Measurements from ENCODE around the gene SLA2.
A peak's percentile ranks its signal among the peaks of the same experiment; 100 is the strongest.
"Not testable (repeated sequence)": the region's sequence is repeated elsewhere in the genome, so short reads cannot be mapped to it uniquely, and the experiment has no call there.

SLA2 gene

DNA sequence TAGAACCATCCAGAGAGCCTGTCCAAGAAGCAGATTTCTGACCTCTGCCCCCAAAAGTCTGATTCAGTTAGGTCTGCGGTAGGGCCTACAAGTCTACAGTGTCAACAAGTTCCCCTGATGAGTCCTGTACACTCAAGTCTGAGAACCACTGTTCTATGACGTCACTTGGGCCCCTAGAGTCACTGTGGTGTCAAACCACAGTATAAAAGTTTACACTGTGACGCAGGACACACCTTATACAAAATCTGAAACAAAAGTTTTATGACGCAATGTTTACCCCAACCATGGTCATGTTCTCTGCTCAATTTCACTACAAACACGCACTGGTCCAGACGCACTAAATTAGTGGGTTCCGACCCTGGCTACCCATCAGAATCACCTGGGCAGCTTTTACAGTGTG, 17.9 kb downstream of the SLA2 start:
- H3K9me3 ChIP-seq (ENCODE audit: control insufficient read depth, low read depth, low read length) = no peaks in the 10 kb centered on the region
- H3K4me1 ChIP-seq (ENCODE audit: control insufficient read depth, low read depth, low read length) = no peaks in the 10 kb centered on the region
- no peak overlapping the region for H3K27ac ChIP-seq (ENCODE audit: low read length)
- no peaks in the 10 kb centered on the region for H3K27me3 ChIP-seq (ENCODE audit: control insufficient read depth, insufficient read depth, low read length)
- no peak overlapping the region for H3K4me3 ChIP-seq (ENCODE audit: low read length)
- H3K36me3 ChIP-seq (ENCODE audit: control insufficient read depth, low read depth, low read length) = no peaks in the 10 kb centered on the region
- H3K9ac ChIP-seq (ENCODE audit: low read length) = no peak overlapping the region

DNA sequence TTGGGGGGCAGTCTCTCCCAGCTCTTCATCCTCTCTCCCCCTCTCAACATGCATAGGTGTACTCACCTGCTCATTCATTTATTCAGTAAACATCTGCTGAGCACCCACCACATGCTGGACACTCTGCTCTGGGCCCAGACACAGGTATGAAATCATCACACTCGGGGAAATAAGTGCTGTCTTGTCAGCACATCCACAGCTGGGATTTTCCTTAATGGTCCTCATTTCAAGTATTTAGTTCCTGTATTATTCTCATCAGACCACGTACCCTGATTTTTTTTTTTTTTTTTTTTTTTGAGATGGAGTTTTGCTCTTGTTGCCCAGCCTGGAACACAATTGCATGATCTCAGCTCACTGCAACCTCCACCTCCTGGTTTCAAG, 21.1 kb downstream of the SLA2 start:
- no peak overlapping the region for H3K9ac ChIP-seq (ENCODE audit: low read length)
- H3K9me3 ChIP-seq (ENCODE audit: control insufficient read depth, low read depth, low read length) = no peaks in the 10 kb centered on the region
- H3K27ac ChIP-seq (ENCODE audit: low read length) = no peak overlapping the region
- no peaks in the 10 kb centered on the region for H3K36me3 ChIP-seq (ENCODE audit: control insufficient read depth, low read depth, low read length)
- H3K4me3 ChIP-seq (ENCODE audit: low read length) = no peak overlapping the region
- no peaks in the 10 kb centered on the region for H3K4me1 ChIP-seq (ENCODE audit: control insufficient read depth, low read depth, low read length)
- H3K27me3 ChIP-seq (ENCODE audit: control insufficient read depth, insufficient read depth, low read length) = no peaks in the 10 kb centered on the region

DNA sequence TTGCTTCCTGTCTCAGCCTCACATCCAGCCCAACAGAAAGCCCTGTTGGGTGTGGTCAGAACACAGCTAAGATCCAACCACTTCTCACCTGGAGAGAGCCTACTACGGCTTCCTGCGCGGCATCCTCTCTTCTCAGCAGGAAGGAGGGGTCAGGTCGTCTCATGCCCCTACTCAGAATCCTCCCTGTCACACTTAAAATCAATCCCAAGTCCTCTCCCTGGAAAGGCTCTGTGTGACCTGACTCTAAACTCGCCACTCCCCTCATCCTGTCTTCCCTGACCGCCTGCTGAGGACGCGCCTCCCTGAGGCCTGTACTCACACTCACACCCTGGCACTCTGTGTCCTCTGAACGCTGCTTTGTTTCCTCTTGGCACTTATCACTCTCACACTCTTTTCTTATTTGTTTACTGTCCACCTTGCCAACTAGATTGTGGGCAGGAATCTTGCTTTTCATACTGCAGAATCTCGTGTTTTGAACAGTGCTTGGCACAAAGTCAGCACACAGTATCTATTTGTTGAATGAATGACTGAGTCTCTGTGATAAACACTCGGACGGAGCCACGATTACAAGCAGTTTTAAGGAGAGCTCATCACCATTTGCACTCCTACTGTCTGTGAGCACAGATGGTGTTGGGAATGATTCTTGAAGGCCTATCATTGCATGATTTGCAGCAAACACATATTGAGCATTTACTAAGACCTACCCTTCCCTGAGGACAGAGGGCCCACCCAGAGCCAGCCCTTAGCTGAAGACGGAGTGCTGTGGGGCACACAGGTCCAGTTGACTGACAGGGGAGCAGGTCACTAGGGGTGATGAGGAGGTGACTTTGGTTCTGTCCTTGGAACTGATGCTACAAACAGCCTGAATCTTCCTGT, 21.7 kb downstream of the SLA2 start:
- Histone ChIP-seq H3K9me3 (ENCODE audit: control insufficient read depth, low read depth, low read length) (no peaks in the 10 kb centered on the region), H3K4me1 (ENCODE audit: control insufficient read depth, low read depth, low read length) (no peaks in the 10 kb centered on the region), H3K27ac (ENCODE audit: low read length) (no peak overlapping the region), H3K4me3 (ENCODE audit: low read length) (no peak overlapping the region), H3K9ac (ENCODE audit: low read length) (no peak overlapping the region), H3K27me3 (ENCODE audit: control insufficient read depth, insufficient read depth, low read length) (no peaks in the 10 kb centered on the region), H3K36me3 (ENCODE audit: control insufficient read depth, low read depth, low read length) (no peaks in the 10 kb centered on the region)

DNA sequence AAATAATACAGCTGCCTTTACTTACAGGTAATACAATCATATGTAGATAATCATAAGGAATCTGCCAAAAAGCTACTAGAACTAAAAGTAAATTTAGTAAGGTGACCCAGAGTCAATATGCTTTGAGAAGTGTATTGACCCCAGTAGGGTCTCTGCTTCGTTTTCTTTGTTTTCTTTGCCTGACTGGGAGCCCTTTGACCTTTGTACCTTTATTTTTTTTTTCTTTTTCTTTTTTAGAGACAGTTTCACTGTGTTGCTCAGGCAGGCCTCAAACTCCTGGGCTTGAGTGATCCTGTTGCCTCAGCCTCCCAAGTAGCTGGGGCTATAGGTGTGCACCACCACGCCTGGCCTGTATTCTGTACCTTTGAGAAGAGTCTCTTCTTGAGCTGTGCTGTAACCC, 22.6 kb downstream of the SLA2 start:
- Histone ChIP-seq H3K9me3 (ENCODE audit: control insufficient read depth, low read depth, low read length) (no peaks in the 10 kb centered on the region), H3K9ac (ENCODE audit: low read length) (no peak overlapping the region), H3K4me1 (ENCODE audit: control insufficient read depth, low read depth, low read length) (no peaks in the 10 kb centered on the region), H3K4me3 (ENCODE audit: low read length) (no peak overlapping the region), H3K27ac (ENCODE audit: low read length) (no peak overlapping the region), H3K36me3 (ENCODE audit: control insufficient read depth, low read depth, low read length) (no peaks in the 10 kb centered on the region), H3K27me3 (ENCODE audit: control insufficient read depth, insufficient read depth, low read length) (no peaks in the 10 kb centered on the region)

DNA sequence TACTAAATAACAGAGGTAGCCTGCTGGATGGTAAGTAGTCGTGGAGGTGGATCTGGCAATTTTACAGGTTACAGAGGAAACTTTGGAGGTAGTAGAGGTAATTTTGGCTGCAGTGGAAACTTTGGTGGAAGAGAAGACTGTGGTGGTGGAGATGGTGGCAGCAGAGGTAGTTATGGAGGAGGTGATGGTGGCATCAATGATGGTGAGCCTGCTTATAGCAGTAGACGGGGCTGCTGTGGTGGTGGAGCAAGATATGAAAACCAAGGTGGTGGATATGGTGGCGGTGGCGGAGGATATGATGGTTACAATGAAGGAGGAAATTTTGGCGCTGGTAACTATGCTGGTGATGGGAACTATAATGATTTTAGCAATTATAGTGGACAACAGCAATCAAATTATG, 25.1 kb downstream of the SLA2 start:
- no peaks in the 10 kb centered on the region for H3K27me3 ChIP-seq (ENCODE audit: control insufficient read depth, insufficient read depth, low read length)
- no peak overlapping the region for H3K27ac ChIP-seq (ENCODE audit: low read length)
- H3K4me3 ChIP-seq (ENCODE audit: low read length) = no peak overlapping the region
- no peaks in the 10 kb centered on the region for H3K9me3 ChIP-seq (ENCODE audit: control insufficient read depth, low read depth, low read length)
- no peak overlapping the region for H3K9ac ChIP-seq (ENCODE audit: low read length)
- H3K4me1 ChIP-seq (ENCODE audit: control insufficient read depth, low read depth, low read length) = no peaks in the 10 kb centered on the region
- no peaks in the 10 kb centered on the region for H3K36me3 ChIP-seq (ENCODE audit: control insufficient read depth, low read depth, low read length)

GRCh38 chr20:36614781-36615557, 31.0 kb downstream of the SLA2 start:
- Histone ChIP-seq H3K4me3 (ENCODE audit: low read length) (no peak overlapping the region), H3K9me3 (ENCODE audit: control insufficient read depth, low read depth, low read length) (no peaks in the 10 kb centered on the region), H3K36me3 (ENCODE audit: control insufficient read depth, low read depth, low read length) (peaks cover 41% of the 10 kb centered on the region), H3K27ac (ENCODE audit: low read length) (no peak overlapping the region), H3K27me3 (ENCODE audit: control insufficient read depth, insufficient read depth, low read length) (no peaks in the 10 kb centered on the region), H3K9ac (ENCODE audit: low read length) (no peak overlapping the region), H3K4me1 (ENCODE audit: control insufficient read depth, low read depth, low read length) (no peaks in the 10 kb centered on the region)

DNA sequence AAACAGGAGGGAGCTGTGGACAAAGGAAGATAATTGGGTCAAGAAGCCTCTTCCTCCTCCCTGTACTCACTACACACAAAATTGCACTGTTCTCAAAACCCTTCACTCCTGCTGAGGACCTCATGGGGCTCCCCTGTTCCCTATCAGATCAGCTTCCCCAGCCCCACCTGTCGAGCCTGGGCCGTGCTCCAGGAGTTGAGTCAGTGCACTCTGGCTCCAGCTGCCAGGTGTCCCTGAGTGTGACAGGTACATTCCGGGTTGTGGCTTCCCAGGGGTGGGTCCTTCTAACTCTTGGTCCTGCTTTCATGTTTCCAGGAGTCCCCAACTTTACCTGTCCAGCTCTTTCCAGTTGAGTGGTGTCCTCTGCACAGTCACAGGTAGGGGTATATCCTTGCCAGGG, 32.0 kb downstream of the SLA2 start:
- H3K27ac ChIP-seq (ENCODE audit: low read length) = no peak overlapping the region
- H3K4me1 ChIP-seq (ENCODE audit: control insufficient read depth, low read depth, low read length) = no peaks in the 10 kb centered on the region
- peaks cover 49% of the 10 kb centered on the region for H3K36me3 ChIP-seq (ENCODE audit: control insufficient read depth, low read depth, low read length)
- H3K27me3 ChIP-seq (ENCODE audit: control insufficient read depth, insufficient read depth, low read length) = no peaks in the 10 kb centered on the region
- no peak overlapping the region for H3K4me3 ChIP-seq (ENCODE audit: low read length)
- no peaks in the 10 kb centered on the region for H3K9me3 ChIP-seq (ENCODE audit: control insufficient read depth, low read depth, low read length)
- no peak overlapping the region for H3K9ac ChIP-seq (ENCODE audit: low read length)

GRCh38 chr20:36611625-36612024, 34.4 kb downstream of the SLA2 start:
- Histone ChIP-seq H3K9me3 (ENCODE audit: control insufficient read depth, low read depth, low read length) (no peaks in the 10 kb centered on the region), H3K4me3 (ENCODE audit: low read length) (no peak overlapping the region), H3K4me1 (ENCODE audit: control insufficient read depth, low read depth, low read length) (peaks cover 3% of the 10 kb centered on the region), H3K27me3 (ENCODE audit: control insufficient read depth, insufficient read depth, low read length) (no peaks in the 10 kb centered on the region), H3K9ac (ENCODE audit: low read length) (no peak overlapping the region), H3K27ac (ENCODE audit: low read length) (no peak overlapping the region), H3K36me3 (ENCODE audit: control insufficient read depth, low read depth, low read length) (peaks cover 61% of the 10 kb centered on the region)

DNA sequence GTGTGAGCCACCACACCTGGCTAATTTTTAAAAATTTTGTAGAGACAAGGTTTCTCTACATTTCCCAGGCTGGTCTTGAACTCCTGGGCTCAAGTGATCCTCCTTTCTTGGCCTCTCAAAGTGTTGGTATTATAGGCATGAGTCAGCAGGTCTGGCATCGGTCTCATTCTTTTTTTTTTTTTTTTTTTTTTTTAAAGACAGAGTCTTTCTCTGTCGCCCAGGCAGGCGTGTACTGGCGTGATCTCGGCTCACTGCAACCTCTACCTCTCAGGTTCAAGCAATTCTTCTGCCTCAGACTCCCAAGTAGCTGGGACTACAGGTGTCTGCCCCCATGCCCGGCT, 37.6 kb downstream of the SLA2 start:
- H3K9ac ChIP-seq (ENCODE audit: low read length); H3K4me3 ChIP-seq (ENCODE audit: low read length); H3K27me3 ChIP-seq (ENCODE audit: control insufficient read depth, insufficient read depth, low read length); H3K27ac ChIP-seq (ENCODE audit: low read length); H3K9me3 ChIP-seq (ENCODE audit: control insufficient read depth, low read depth, low read length); H3K4me1 ChIP-seq (ENCODE audit: control insufficient read depth, low read depth, low read length): not testable (repeated sequence)
- H3K36me3 ChIP-seq (ENCODE audit: control insufficient read depth, low read depth, low read length) = peaks cover 50% of the 10 kb centered on the region

GRCh38 chr20:36607586-36608387, 38.2 kb downstream of the SLA2 start:
- Histone ChIP-seq H3K27me3 (ENCODE audit: control insufficient read depth, insufficient read depth, low read length) (no peaks in the 10 kb centered on the region), H3K4me1 (ENCODE audit: control insufficient read depth, low read depth, low read length) (peaks cover 7% of the 10 kb centered on the region), H3K36me3 (ENCODE audit: control insufficient read depth, low read depth, low read length) (peaks cover 45% of the 10 kb centered on the region), H3K9ac (ENCODE audit: low read length) (no peak overlapping the region), H3K27ac (ENCODE audit: low read length) (no peak overlapping the region), H3K4me3 (ENCODE audit: low read length) (no peak overlapping the region), H3K9me3 (ENCODE audit: control insufficient read depth, low read depth, low read length) (no peaks in the 10 kb centered on the region)

GRCh38 chr20:36606158-36607066, 39.6 kb downstream of the SLA2 start:
- Histone ChIP-seq H3K9me3 (ENCODE audit: control insufficient read depth, low read depth, low read length) (no peaks in the 10 kb centered on the region), H3K27ac (ENCODE audit: low read length) (no peak overlapping the region), H3K27me3 (ENCODE audit: control insufficient read depth, insufficient read depth, low read length) (no peaks in the 10 kb centered on the region), H3K36me3 (ENCODE audit: control insufficient read depth, low read depth, low read length) (peaks cover 33% of the 10 kb centered on the region), H3K9ac (ENCODE audit: low read length) (peak overlapping the region; percentile 81), H3K4me1 (ENCODE audit: control insufficient read depth, low read depth, low read length) (peaks cover 11% of the 10 kb centered on the region), H3K4me3 (ENCODE audit: low read length) (peak overlapping the region; percentile 71)

Data from iPS-18a (cell line).